Peyer's patch (tissue), 4 donors: ENCODE data around the gene CELSR1. TPM values are rescaled to one million over a fixed set of nuclear protein-coding genes. Genes with fewer than 3 reads are reported as not detected.
"Not testable (repeated sequence)": the region's sequence is repeated elsewhere in the genome, so short reads cannot be mapped to it uniquely, and the experiment has no call there.

Source experiments
- DNase-seq, 3 donors: peaks; one replicate each; pipeline ENCODE4 v3.0.0-alpha.2; 2017 to 2019
- H3K27ac ChIP-seq, 4 donors: fragments of 200-600 bp; sonication (generic); one replicate each; pipeline ENCODE4 v1.5.1; 2016 to 2019
- H3K27me3 ChIP-seq, 2 donors: fragments of 200-600 bp; sonication (generic); one replicate each; pipeline ENCODE4 v1.5.1; 2019
- H3K36me3 ChIP-seq, 3 donors: fragments of 200-600 bp; sonication (generic); one replicate each; pipeline ENCODE4 v1.5.1; 2016 to 2019
- H3K4me1 ChIP-seq, 4 donors: fragments of 200-600 bp; sonication (generic); one replicate each; pipeline ENCODE4 v1.5.1; 2016 to 2019
- H3K4me3 ChIP-seq, 4 donors: fragments of 200-600 bp; sonication (generic); 1 replicate in 3 of 4; 2 replicates in 1 of 4; pipeline ENCODE4 v1.5.1; 2016 to 2019; ENCODE audit warnings: mild to moderate bottlenecking in 1 of 4
- H3K9me3 ChIP-seq, 4 donors: fragments of 200-600 bp; sonication (generic); one replicate each; pipeline ENCODE4 v1.5.1; 2016 to 2019; ENCODE audit warnings: mild to moderate bottlenecking in 1 of 4
- POLR2A ChIP-seq, 2 donors: fragments of 450-650 bp; IDR thresholded peaks; one replicate each; pipeline ENCODE4 v1.5.1; 2017; ENCODE audit warnings: antibody characterized with exemption in 2 of 2, mild to moderate bottlenecking in 2 of 2, moderate library complexity in 2 of 2
- total RNA-seq, 4 donors: library from RNA; depleted of rRNA; stranded (reverse); fragments of >200 nt; gene quantifications; one replicate each; pipeline ENCODE4 v1.1.0, GENCODE V29; 2016
- TF ChIP-seq, protein P1 (sequence below), 6 experiments: fragments of 450-650 bp in 4 of 6; fragments of 200-600 bp in 2 of 6; sonication (generic) in 1 of 6; IDR thresholded peaks; one replicate each; pipeline ENCODE4 v1.5.1; 2017 to 2019; ENCODE audit warnings: antibody characterized with exemption in 6 of 6, mild to moderate bottlenecking in 3 of 6, moderate library complexity in 1 of 6

Gene CELSR1
- total RNA-seq, 4 donors from 2014 or later, result 1.1 to 22.3 (median 1.5) TPM

DNA sequence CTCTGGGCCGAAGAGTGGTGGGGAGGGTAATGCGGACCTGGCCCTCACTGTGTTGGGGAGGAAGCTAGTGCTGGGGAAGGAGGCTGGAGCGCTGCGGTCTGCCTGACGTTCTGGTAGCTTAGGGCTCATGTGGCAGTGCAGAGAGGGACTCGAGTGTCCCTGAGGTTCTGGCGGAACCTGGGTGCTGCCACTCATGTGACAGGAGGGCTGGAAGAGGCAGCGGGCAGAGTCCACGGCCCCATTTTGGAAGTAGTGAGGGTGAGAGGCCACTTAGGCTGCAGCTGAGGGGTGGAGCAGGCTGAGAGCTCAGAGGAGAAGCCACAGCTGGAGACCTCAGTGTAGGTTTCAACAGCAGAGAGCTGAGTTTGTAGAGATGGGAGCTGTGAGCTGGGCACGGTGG lies 218.1 kb downstream of the CELSR1 start:
- no peak for TF ChIP-seq POLR2A (IDR thresholded peaks at IDR 0.05)
- TF ChIP-seq, protein P1, sequence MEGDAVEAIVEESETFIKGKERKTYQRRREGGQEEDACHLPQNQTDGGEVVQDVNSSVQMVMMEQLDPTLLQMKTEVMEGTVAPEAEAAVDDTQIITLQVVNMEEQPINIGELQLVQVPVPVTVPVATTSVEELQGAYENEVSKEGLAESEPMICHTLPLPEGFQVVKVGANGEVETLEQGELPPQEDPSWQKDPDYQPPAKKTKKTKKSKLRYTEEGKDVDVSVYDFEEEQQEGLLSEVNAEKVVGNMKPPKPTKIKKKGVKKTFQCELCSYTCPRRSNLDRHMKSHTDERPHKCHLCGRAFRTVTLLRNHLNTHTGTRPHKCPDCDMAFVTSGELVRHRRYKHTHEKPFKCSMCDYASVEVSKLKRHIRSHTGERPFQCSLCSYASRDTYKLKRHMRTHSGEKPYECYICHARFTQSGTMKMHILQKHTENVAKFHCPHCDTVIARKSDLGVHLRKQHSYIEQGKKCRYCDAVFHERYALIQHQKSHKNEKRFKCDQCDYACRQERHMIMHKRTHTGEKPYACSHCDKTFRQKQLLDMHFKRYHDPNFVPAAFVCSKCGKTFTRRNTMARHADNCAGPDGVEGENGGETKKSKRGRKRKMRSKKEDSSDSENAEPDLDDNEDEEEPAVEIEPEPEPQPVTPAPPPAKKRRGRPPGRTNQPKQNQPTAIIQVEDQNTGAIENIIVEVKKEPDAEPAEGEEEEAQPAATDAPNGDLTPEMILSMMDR (IDR thresholded peaks at IDR 0.05), result no peak
- H3K36me3 ChIP-seq, result no peaks in the 10 kb centered on the region
- no peak overlapping the region for H3K27ac ChIP-seq
- peak in 1 of 3 donors; percentile 15 for DNase-seq
- no peaks in the 10 kb centered on the region for H3K27me3 ChIP-seq
- no peak overlapping the region for H3K4me3 ChIP-seq
- H3K9me3 ChIP-seq, result no peaks in the 10 kb centered on the region
- H3K4me1 ChIP-seq, result no peaks in the 10 kb centered on the region

DNA sequence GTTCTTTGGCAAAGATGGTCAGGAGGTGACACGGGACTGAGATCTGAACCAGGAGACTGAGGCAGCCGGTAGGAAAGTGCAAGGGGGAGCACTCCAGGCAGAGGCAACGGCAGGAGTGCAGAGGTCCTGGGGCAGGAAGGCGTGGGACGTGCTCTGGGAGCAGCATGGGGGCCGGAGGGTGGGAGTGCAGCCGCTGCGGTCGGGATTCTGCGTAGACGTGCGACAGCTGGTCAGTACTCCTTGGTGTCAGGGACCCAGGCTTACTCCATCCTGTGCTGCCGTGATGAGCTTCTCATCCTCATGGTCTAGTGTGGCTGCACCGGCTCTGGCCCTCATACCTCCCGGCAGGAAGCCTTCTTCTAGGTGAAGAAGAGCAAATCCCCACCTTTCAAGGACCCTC lies 218.8 kb downstream of the CELSR1 start:
- TF ChIP-seq, protein P1 (IDR thresholded peaks at IDR 0.05), result no peak
- TF ChIP-seq POLR2A (IDR thresholded peaks at IDR 0.05), result no peak
- no peaks in the 10 kb centered on the region for H3K27me3 ChIP-seq
- no peak overlapping the region for H3K27ac ChIP-seq
- DNase-seq, result peak in 1 of 3 donors; percentile 33
- no peaks in the 10 kb centered on the region for H3K4me1 ChIP-seq
- H3K36me3 ChIP-seq, result no peaks in the 10 kb centered on the region
- H3K9me3 ChIP-seq, result no peaks in the 10 kb centered on the region
- no peak overlapping the region for H3K4me3 ChIP-seq

DNA sequence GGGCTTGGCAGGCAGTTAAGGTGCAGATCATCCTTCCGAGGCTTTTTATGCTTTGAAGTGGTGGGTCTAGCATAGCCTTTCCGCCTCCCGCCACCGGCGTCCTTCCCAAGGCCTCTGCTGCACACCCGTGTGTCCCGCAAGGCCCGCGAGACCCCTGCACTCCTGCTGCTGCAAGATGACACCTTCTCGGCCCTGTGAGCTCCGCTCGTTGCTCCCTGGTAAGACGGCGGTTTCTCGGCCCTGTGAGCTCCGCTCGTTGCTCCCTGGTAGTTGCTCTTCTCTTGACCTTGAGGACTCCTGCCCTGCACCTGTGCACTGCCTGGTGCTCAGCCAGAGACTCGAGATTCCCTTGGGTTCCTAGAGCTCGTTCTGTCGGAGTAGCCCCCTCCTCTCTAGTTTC lies 219.8 kb downstream of the CELSR1 start:
- no peaks in the 10 kb centered on the region for H3K36me3 ChIP-seq
- H3K27me3 ChIP-seq, result no peaks in the 10 kb centered on the region
- no peaks in the 10 kb centered on the region for H3K4me1 ChIP-seq
- no peaks in the 10 kb centered on the region for H3K9me3 ChIP-seq
- no peak overlapping the region for H3K27ac ChIP-seq
- peak in 1 of 3 donors; percentile 26 for DNase-seq
- no peak overlapping the region for H3K4me3 ChIP-seq
- TF ChIP-seq, protein P1 (IDR thresholded peaks at IDR 0.05), result no peak
- TF ChIP-seq POLR2A (IDR thresholded peaks at IDR 0.05), result no peak

DNA sequence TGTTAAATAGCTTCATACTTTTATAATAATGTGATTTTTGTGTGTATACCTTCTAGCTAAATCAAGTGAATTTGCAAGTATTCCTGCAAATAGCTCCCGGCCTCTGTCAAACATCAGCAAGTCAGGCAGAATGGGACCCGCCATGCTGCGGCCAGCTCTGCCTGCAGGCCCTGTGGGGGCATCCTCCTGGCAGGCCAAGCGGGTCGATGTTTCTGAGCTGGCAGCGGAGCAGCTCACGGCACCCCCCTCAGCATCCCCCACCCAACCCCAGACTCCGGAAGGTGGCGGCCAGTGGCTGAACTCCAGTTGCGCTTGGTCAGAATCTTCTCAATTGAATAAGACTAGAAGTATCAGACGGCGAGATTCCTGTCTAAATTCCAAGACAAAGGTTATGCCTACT lies 221.4 kb downstream of the CELSR1 start:
- H3K27ac ChIP-seq, result no peak overlapping the region
- TF ChIP-seq, protein P1 (IDR thresholded peaks at IDR 0.05), result no peak
- TF ChIP-seq POLR2A (IDR thresholded peaks at IDR 0.05), result no peak
- no peaks in the 10 kb centered on the region for H3K9me3 ChIP-seq
- DNase-seq, result peak in 1 of 3 donors; percentile 27
- H3K36me3 ChIP-seq, result no peaks in the 10 kb centered on the region
- H3K27me3 ChIP-seq, result no peaks in the 10 kb centered on the region
- no peak overlapping the region for H3K4me3 ChIP-seq
- H3K4me1 ChIP-seq, result no peaks in the 10 kb centered on the region

DNA sequence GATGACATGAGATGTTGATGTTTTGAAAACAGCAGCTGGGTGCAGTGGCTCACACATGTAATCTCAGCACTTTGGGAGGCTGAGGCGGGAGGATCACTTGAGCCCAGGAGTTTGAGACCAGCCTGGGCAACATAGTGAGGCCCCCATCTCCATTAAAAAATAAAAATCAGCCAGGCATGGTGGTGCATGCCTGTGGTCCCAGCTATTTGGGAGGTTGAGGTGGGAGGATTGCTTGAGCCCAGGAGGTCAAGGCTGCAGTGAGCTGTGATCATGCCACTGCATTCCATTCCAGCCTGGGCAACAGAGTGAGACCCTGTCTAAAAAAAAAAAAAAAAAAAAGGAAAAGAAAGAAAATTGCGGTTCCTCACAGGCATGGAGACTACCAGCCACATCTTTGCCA lies 224.6 kb downstream of the CELSR1 start:
- not testable (repeated sequence) for H3K27ac ChIP-seq, H3K9me3 ChIP-seq, H3K27me3 ChIP-seq, DNase-seq, H3K4me3 ChIP-seq, H3K4me1 ChIP-seq, H3K36me3 ChIP-seq

DNA sequence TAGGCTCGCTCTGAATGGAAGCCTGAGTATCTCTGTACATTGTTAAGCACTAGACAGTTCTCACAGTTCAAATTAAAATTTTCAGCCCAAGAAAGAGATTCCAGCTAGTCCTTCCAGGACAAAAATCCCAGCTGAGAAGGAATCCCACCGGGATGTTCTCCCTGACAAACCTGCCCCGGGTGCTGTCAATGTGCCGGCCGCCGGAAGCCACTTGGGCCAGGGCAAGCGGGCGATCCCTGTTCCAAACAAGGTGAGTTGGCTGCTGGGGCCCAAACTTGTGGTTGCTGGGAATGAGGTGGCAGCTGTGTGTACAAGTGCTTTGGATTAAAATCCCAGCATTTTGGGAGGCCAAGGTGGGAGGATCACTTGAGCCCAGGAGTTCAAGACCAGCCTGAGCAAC lies 225.4 kb downstream of the CELSR1 start:
- DNase-seq, result peak in 1 of 3 donors; percentile 15
- TF ChIP-seq, protein P1 (IDR thresholded peaks at IDR 0.05), result no peak
- no peak for TF ChIP-seq POLR2A (IDR thresholded peaks at IDR 0.05)
- H3K4me1 ChIP-seq, result no peaks in the 10 kb centered on the region
- peaks cover 0 to 4% (median 0%) of the 10 kb centered on the region in 3 donors for H3K36me3 ChIP-seq
- no peaks in the 10 kb centered on the region for H3K9me3 ChIP-seq
- H3K4me3 ChIP-seq, result no peak overlapping the region
- H3K27me3 ChIP-seq, result no peaks in the 10 kb centered on the region
- no peak overlapping the region for H3K27ac ChIP-seq

Other genes with a start within 250 kb of the CELSR1 start
- 10 to 100 TPM in 1 of 4 donors, 1 to 10 TPM in 3; 2.3 to 14.9 (median 5.9) TPM for gene GTSE1, start 240.8 kb downstream of the CELSR1 start, total RNA-seq
- gene TRMU, start 201.9 kb downstream of the CELSR1 start, total RNA-seq, result 100 to 1,000 TPM in 1 of 4 donors, 10 to 100 TPM in 3; 35.2 to 101 (median 83.3) TPM
- gene GRAMD4, start 82.8 kb upstream of the CELSR1 start, total RNA-seq, result 100 to 1,000 TPM in 3 of 4 donors, 10 to 100 TPM in 1; 98.2 to 428 (median 422) TPM
- gene CERK, start 200.6 kb upstream of the CELSR1 start, total RNA-seq, result 100 to 1,000 TPM in 1 of 4 donors, 10 to 100 TPM in 3; 89.1 to 131 (median 94.7) TPM
- 10 to 100 TPM; 42.6 to 70.4 (median 55.1) TPM for gene TBC1D22A, start 225.0 kb upstream of the CELSR1 start, total RNA-seq